Endothelial cell of umbilical vein (primary cell): ENCODE data around the gene GNAL. TPM values are rescaled to one million over a fixed set of nuclear protein-coding genes. Genes with fewer than 3 reads are reported as not detected.

Experiments
- BruUV-seq: library from RNA; stranded (reverse); fragments of 400-500 nt; replicated peaks from 2 replicates; lab custom pipeline; 2021; lab: Mats Ljungman, UMichigan
- CTCF ChIA-PET: fragments of 300-600, 350-600 bp; sonication (Branson Sonifier 250); formaldehyde crosslinking; loops from one replicate; lab custom pipeline; 2021; ENCODE audit warnings: antibody characterized with exemption, inconsistent platforms; lab: Charles Lee
- POLR2A ChIA-PET: fragments of 300-600, 350-600 bp; sonication (Branson Sonifier 250); formaldehyde crosslinking; loops from one replicate; lab custom pipeline; 2021; ENCODE audit warnings: antibody characterized with exemption, inconsistent platforms; lab: Charles Lee
- DNase-seq: peaks from one replicate; pipeline ENCODE4 v3.0.0-alpha.2; 2011; ENCODE audit warnings: low read depth, low spot score
- FAIRE-seq: peaks from 2 replicates; lab custom pipeline; 2011; peaks lifted over from hg19 to GRCh38; lab: Jason Lieb, UNC
- H2AFZ ChIP-seq: 2 replicates; pipeline ENCODE4 v1.6.0; 2012; ENCODE audit warnings: low read depth, low read length, control low read depth, inconsistent platforms
- H3K27ac ChIP-seq: 2 replicates; pipeline ENCODE4 v1.5.1; 2011; ENCODE audit warnings: low read depth, mild to moderate bottlenecking, control low read depth, low read length, moderate library complexity; ENCODE audit not compliant: insufficient read depth
- H3K27me3 ChIP-seq, 2 experiments: 2 replicates each; pipeline versions ENCODE4 v1.6.0 to v1.6.1; 2011; ENCODE audit warnings: low read length in 2 of 2, mixed read lengths in 1 of 2; ENCODE audit not compliant: control insufficient read depth in 2 of 2, insufficient read depth in 2 of 2
- H3K36me3 ChIP-seq, 2 experiments: 2 replicates in 1 of 2; 3 replicates in 1 of 2; pipeline ENCODE4 v1.5.1; 2011; ENCODE audit warnings: low read length in 2 of 2, mild to moderate bottlenecking in 1 of 2, moderate library complexity in 1 of 2; ENCODE audit not compliant: control insufficient read depth in 2 of 2, insufficient read depth in 2 of 2; ENCODE audit errors: extremely low read depth in 1 of 2
- H3K4me1 ChIP-seq: 3 replicates; pipeline ENCODE4 v1.5.1; 2011; ENCODE audit warnings: mild to moderate bottlenecking, low read length; ENCODE audit not compliant: control insufficient read depth, insufficient read depth; ENCODE audit errors: extremely low read depth
- H3K4me2 ChIP-seq: 2 replicates; pipeline ENCODE4 v1.6.1; 2011; ENCODE audit warnings: low read length, control low read depth, mixed read lengths; ENCODE audit not compliant: insufficient read depth
- H3K4me3 ChIP-seq, 3 experiments: fragments of 200-600 bp in 1 of 3; sonication (generic), shearing (Covaris generic) in 1 of 3; replicated peaks in 1 of 3; 2 replicates each; pipeline ENCODE4 v1.5.1; 2011 to 2016; ENCODE audit warnings: control low read depth in 3 of 3, low read length in 3 of 3, mild to moderate bottlenecking in 2 of 3, inconsistent platforms in 1 of 3, low read depth in 1 of 3, moderate library complexity in 1 of 3; ENCODE audit not compliant: insufficient read depth in 1 of 3
- H3K79me2 ChIP-seq: 2 replicates; pipeline ENCODE4 v1.6.0; 2012; ENCODE audit warnings: low read length, inconsistent platforms; ENCODE audit not compliant: control insufficient read depth, insufficient read depth
- H3K9ac ChIP-seq: replicated peaks from 2 replicates; pipeline ENCODE3; 2011; ENCODE audit warnings: low read length, control low read depth; ENCODE audit not compliant: insufficient read depth; ENCODE audit errors: extremely low read depth
- H3K9me1 ChIP-seq: replicated peaks from 3 replicates; pipeline ENCODE4 v1.6.0; 2011; ENCODE audit warnings: mild to moderate bottlenecking, low read length; ENCODE audit not compliant: control insufficient read depth, insufficient read depth; ENCODE audit errors: extremely low read depth
- H3K9me3 ChIP-seq: replicated peaks from 2 replicates; pipeline ENCODE4 v1.5.1; 2012; ENCODE audit warnings: low read length, inconsistent platforms; ENCODE audit not compliant: control insufficient read depth, insufficient read depth
- H4K20me1 ChIP-seq: replicated peaks from 2 replicates; pipeline ENCODE3; 2011; ENCODE audit warnings: mild to moderate bottlenecking, low read length; ENCODE audit not compliant: control insufficient read depth, insufficient read depth; ENCODE audit errors: extremely low read depth
- CTCF ChIP-seq, 2 donors: IDR thresholded peaks; 1 replicate in 1 of 2; 2 replicates in 1 of 2; pipeline ENCODE4 v1.5.1; 2011; ENCODE audit warnings: low read length in 2 of 2, mild to moderate bottlenecking in 2 of 2, moderate library complexity in 2 of 2, control low read depth in 1 of 2, inconsistent platforms in 1 of 2, low read depth in 1 of 2; ENCODE audit not compliant: insufficient read depth in 1 of 2; ENCODE audit errors: extremely low read depth in 1 of 2
- EZH2 ChIP-seq: IDR thresholded peaks from 2 replicates; pipeline ENCODE4 v1.6.1; 2012; ENCODE audit warnings: borderline replicate concordance, low read depth, mild to moderate bottlenecking, moderate library complexity, low read length, inconsistent platforms; ENCODE audit not compliant: severe bottlenecking
- FOS ChIP-seq: IDR thresholded peaks from 2 replicates; pipeline ENCODE4 v1.6.1; 2011; ENCODE audit warnings: mild to moderate bottlenecking, low read length, moderate library complexity, borderline replicate concordance; ENCODE audit not compliant: insufficient read depth
- GATA2 ChIP-seq: IDR thresholded peaks from 2 replicates; pipeline ENCODE4 v1.7.0; 2011; ENCODE audit warnings: low read depth, mild to moderate bottlenecking, moderate library complexity, mixed read lengths, low read length; ENCODE audit not compliant: insufficient read length, insufficient read depth
- JUN ChIP-seq: IDR thresholded peaks from 2 replicates; pipeline ENCODE4 v1.6.1; 2011; ENCODE audit warnings: borderline replicate concordance, low read depth; ENCODE audit not compliant: insufficient read length, insufficient read depth
- MAX ChIP-seq: IDR thresholded peaks from 2 replicates; pipeline ENCODE4 v1.6.1; 2011; ENCODE audit not compliant: insufficient read depth, insufficient read length
- POLR2A ChIP-seq: IDR thresholded peaks from 2 replicates; pipeline ENCODE4 v1.6.1; 2012; ENCODE audit warnings: low read depth, mild to moderate bottlenecking, control low read depth, low read length
- POLR2AphosphoS5 ChIP-seq: IDR thresholded peaks from 2 replicates; pipeline ENCODE4 v1.6.1; 2012; ENCODE audit warnings: low read depth, mild to moderate bottlenecking, control low read depth, low read length, moderate library complexity; ENCODE audit not compliant: insufficient read depth
- dilution Hi-C: fragments of 300-500 bp; cut with MboI; formaldehyde crosslinking; loops from one replicate; pipeline ENCODE4 v1.15.0; 2019; ENCODE audit warnings: low sequenced_read_pairs; ENCODE audit not compliant: extremely low pct_ligation_motif_present
- intact Hi-C: fragments of 100-400 bp; cut with micrococcal nuclease; formaldehyde crosslinking; loops from one replicate; pipeline ENCODE4 v1.10.0; 2022
- polyA plus RNA-seq, 4 experiments: library from polyadenylated mRNA; depleted of rRNA in 3 of 4; stranded (reverse) in 3 of 4; unstranded in 1 of 4; fragments of >200 nt; gene quantifications; 2 replicates each; pipeline versions ENCODE4 v1.2.1 to v1.2.3, GENCODE V29; 2011 to 2012; ENCODE audit warnings: missing spikeins in 1 of 4
- total RNA-seq: library from RNA; stranded (reverse); gene quantifications from 2 replicates; pipeline ENCODE4 v1.2.3, GENCODE V29; 2021

GNAL gene
- total and polyA plus RNA-seq, 2 donors (not counting 3 experiments of a cell fraction or from before 2014, with no cell fraction given) = 0.07 to 0.73 TPM

GRCh38 chr18:11747286-11747685 lies 58.2 kb downstream of the GNAL start:
- no TSS peak for BruUV-seq
- Histone ChIP-seq H3K4me3 (no peak overlapping the region), H3K27ac (no peak overlapping the region), H3K36me3 (no peaks in the 10 kb centered on the region), H3K4me2 (no peak overlapping the region), H4K20me1 (no peaks in the 10 kb centered on the region), H2AFZ (no peak overlapping the region), H3K9ac (no peak overlapping the region), H3K9me1 (no peaks in the 10 kb centered on the region), H3K79me2 (no peaks in the 10 kb centered on the region), H3K27me3 (peaks cover 13 to 21% of the 10 kb centered on the region in 2 experiments), H3K4me1 (no peaks in the 10 kb centered on the region), H3K9me3 (no peaks in the 10 kb centered on the region)
- CTCF ChIA-PET = interaction anchor here (2.3 kb wide), 1 partner anchor 14 kb away, joined by 9 read pairs; no protein-coding TSS in a partner anchor
- FAIRE-seq = no peak
- intact Hi-C loops = loop anchor here (10.0 kb wide), 1 partner anchor 62 kb away; the partner anchor contains the start of gene GNAL
- TF ChIP-seq MAX (no peak), POLR2A (no peak), GATA2 (no peak), JUN (no peak), FOS (no peak), POLR2AphosphoS5 (no peak), CTCF (IDR thresholded peaks at IDR 0.05; ENCODE audit: extremely low read depth in 1 of 2, insufficient read depth in 1 of 2, low read depth in 1 of 2, low read length in 2 of 2) (no peak), EZH2 (no peak)
- dilution Hi-C loops = no loop called here
- POLR2A ChIA-PET = no interaction called here
- DNase-seq = no peak
